ENCODE measurements around the gene TMC2.

GRCh38 chr20:2527762-2528161 lies 8.6 kb upstream of the TMC2 start:
- TF ChIP-seq CTCF (IDR thresholded peaks at IDR 0.05) (no peak), POLR2AphosphoS5 (IDR thresholded peaks at IDR 0.05; ENCODE audit: low read depth, low read length) (no peak), REST (IDR thresholded peaks at IDR 0.05; ENCODE audit: insufficient read depth in 1 of 2, low read depth in 2 of 2, low read length in 1 of 2) (no peak)
